ENCODE data around the gene VTI1A.
"Not testable (repeated sequence)": the region's sequence is repeated elsewhere in the genome, so short reads cannot be mapped to it uniquely, and the experiment has no call there.

VTI1A gene

GRCh38 chr10:112835944-112836451 lies 389.0 kb downstream of the VTI1A start:
- DNase-seq (ENCODE audit: low spot score): no peak

DNA sequence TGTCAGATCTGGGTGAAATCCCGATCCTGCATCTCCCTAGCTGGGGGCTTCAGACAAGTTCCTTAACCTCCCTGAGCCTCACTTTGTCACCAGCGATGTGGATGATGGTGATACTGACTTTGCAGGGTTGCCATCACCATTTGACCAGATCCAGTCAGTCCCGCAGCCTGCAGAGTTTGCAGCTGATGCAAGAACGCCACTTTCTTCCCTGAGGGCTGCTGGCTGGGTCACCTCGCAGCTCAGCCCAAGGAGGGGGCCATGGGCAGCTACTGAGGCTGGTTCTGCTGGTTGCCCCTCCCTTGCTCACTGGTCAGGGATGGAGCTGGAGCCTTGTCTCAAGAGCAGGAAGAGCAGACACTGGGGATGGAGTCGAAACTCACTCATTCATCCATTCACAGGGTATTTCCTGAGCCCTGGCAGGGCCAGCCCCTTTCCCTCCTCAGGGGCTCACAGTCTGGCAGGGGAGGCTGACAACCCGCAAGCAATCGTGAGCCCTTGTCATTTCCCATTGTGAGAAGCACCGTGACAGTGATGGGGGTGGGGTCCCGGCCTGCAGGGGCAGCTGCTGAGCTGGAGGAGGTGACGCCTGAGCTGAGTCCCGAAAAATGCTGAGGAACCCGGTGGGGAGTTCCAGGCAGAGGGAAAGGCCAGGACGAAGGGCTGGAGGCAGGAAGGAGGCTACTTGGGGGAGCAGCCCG lies 391.9 kb downstream of the VTI1A start:
- no peak for DNase-seq (ENCODE audit: low spot score)

DNA sequence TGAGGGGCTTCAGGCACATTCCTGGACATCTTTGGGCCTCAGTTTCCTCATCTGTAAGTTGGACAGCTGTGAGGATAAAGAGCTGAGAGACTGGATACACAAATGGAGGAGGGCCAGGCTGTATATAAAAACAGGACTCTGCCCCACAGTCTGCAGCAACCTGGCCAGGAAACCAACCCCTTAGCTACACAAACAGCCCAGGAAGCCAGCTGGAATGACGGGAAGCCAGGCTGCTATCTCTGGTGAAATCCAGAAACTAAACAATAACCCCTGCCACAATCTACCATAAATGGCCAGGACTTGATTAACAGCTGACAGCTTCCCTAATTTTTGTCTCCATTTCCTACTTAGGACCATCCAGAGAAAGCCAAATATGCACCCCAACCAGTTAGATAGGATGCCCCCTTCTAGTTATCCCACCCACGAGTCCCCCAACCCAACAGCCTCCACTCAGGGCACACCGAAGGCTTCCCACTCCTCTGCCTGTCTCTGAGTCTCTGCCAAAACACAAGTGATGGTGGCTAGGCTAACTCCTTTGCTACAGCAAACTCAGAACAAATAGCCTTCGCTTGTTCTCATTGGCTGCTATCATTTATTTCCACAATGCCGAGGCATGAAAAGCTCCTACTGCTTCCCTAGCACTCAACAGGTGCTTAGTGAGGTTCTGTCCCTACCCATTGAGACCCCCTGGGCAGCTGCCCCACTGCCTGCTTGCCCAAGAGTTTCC lies 393.1 kb downstream of the VTI1A start:
- DNase-seq (ENCODE audit: low spot score): no peak

DNA sequence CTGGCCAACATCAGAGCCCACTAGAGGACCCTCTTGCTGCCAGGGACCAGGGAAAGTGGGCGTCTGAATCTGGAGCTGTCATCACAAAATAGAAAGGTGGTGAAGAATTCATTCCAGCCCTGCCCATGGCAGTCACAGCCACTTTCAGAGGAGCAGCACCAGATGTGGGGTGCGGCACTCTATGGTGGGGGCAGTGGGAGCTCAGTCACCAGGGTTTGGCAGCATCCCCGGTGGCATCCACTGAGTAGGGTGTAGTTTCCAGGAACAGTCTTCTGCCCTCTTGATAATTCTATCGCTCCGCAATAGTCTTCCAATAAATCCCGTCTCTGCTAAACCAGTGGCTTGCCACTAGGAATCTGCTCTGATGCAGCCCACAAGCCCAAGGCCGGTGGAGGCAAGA lies 394.5 kb downstream of the VTI1A start:
- DNase-seq (ENCODE audit: low spot score): no peak

DNA sequence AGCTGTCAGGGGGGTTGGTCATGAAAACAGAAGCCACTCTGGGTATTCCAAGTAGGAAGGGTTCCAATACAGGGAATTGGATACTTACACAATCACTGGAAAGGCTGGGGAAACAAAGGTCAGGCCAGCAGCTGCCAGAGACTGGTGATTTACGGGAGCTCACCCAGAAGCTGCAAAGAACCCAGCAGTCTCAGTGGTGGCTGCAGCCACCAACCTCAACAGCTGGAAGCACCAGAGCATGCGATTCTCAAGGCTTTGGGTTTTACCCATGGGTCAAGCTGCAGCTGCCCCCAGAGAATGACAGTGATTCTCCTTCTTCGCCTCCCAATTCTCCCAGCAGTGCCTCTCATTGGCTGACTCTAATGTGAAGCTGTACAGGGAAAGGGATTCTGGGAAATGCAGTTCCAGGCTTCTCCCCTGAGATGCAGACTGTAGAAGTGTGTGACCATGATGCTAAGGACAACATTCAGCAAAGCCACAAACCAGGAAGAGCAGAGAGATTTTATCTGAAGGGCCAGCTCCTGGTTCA lies 395.9 kb downstream of the VTI1A start:
- DNase-seq (ENCODE audit: low spot score): no peak

- DNase-seq (ENCODE audit: low spot score): no peak
Observed at GRCh38 chr10:112843623-112844022, 396.6 kb downstream of the VTI1A start.

- DNase-seq (ENCODE audit: low spot score): no peak
Observed at GRCh38 chr10:112844681-112845544, 397.9 kb downstream of the VTI1A start.

GRCh38 chr10:112847778-112848177 lies 400.8 kb downstream of the VTI1A start:
- DNase-seq (ENCODE audit: low spot score): no peak

DNA sequence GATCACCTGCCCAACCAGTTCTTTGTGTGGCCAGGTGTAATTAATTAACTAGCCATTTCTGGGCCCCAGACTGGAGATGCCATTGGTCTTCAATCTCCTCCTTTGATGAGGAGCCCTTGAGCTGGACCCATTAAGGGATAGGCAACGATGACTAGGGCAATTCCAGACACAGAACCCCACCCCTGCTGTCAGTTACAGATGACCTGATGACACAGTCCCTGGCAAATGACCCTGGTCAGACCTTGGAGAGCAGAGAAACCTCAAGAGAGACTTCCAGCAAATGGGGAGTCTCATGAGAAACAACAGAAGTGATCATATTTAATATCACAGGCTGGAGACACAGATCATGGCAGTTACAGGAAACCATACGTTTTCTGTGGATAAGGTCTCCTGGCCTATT lies 401.2 kb downstream of the VTI1A start:
- DNase-seq (ENCODE audit: low spot score): no peak

- DNase-seq (ENCODE audit: low spot score): no peak
Observed at GRCh38 chr10:112848868-112849430, 401.9 kb downstream of the VTI1A start.

- no peak for DNase-seq (ENCODE audit: low spot score)
Observed at GRCh38 chr10:112849546-112849945, 402.5 kb downstream of the VTI1A start.

DNA sequence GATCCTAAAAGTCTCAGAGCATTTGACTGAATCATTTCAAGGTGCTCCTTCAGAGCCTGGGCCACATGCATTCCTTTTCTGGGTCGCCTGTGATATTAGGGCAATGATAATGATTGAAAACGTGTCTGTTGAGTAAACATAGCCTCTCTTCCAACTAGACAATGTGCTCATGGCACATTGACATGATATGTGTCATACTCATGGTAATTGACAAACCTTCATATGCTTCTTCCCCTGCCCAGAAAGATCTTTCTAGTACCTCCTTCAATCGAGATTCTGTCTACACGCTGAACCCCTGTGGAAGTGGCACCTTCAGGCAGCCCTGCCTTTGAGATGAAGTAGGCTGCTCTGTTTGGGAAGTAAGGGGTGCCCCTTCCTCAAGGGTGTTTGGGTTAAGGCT lies 404.2 kb downstream of the VTI1A start:
- DNase-seq (ENCODE audit: low spot score): no peak

- no peak for DNase-seq (ENCODE audit: low spot score)
Observed at GRCh38 chr10:112851588-112852211, 404.7 kb downstream of the VTI1A start.

- no peak for DNase-seq (ENCODE audit: low spot score)
Observed at GRCh38 chr10:112852306-112852705, 405.3 kb downstream of the VTI1A start.

DNA sequence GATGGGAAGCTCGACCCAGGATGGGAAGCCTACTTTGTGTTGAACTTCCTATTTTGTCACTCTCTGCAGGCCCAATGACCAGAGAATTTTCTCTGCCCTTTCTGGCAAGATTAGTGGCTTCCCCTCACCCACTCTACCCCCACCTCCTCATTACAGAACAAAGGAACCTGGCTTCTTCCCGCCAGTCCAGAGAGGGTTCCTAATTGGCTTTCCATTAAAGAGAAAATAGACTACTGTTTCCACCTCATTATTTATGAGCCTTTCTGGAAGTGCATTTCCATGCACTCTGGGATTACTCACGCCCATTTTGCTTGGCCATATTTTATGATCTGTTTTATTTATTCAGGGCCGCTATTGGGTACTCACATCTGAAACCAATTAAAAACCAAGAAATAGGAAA lies 408.1 kb downstream of the VTI1A start:
- DNase-seq (ENCODE audit: low spot score): no peak

GRCh38 chr10:112857493-112857892 lies 410.5 kb downstream of the VTI1A start:
- no peak for DNase-seq (ENCODE audit: low spot score)

- DNase-seq (ENCODE audit: low spot score): no peak
Observed at GRCh38 chr10:112858986-112859651, 412.1 kb downstream of the VTI1A start.

GRCh38 chr10:112859793-112860192 lies 412.8 kb downstream of the VTI1A start:
- DNase-seq (ENCODE audit: low spot score): no peak

- DNase-seq (ENCODE audit: low spot score): not testable (repeated sequence)
Observed at GRCh38 chr10:112863461-112863860, 416.4 kb downstream of the VTI1A start.
